Chondrocyte (in vitro differentiated cells): ENCODE data around the gene MOXD1. TPM values are rescaled to one million over a fixed set of nuclear protein-coding genes. Genes with fewer than 3 reads are reported as not detected.

Experiments used
- DNase-seq: peaks from one replicate; pipeline ENCODE4 v3.0.0; 2021; ENCODE audit warnings: mixed read lengths, low spot score
- H3K27ac Mint-ChIP-seq: one replicate; pipeline ENCODE4 v1.8.0; 2021; ENCODE audit warnings: mild to moderate bottlenecking, moderate library complexity, mixed read lengths; ENCODE audit not compliant: unreplicated experiment
- H3K27me3 Mint-ChIP-seq: 2 replicates; pipeline ENCODE4 v1.8.0; 2021; ENCODE audit warnings: low read depth, mixed read lengths
- H3K36me3 Mint-ChIP-seq: 2 replicates; pipeline ENCODE4 v1.8.0; 2021; ENCODE audit warnings: low read depth, mixed read lengths
- H3K4me1 Mint-ChIP-seq: 2 replicates; pipeline ENCODE4 v1.8.0; 2021; ENCODE audit warnings: low read depth, mild to moderate bottlenecking, mixed read lengths
- H3K4me3 Mint-ChIP-seq: one replicate; pipeline ENCODE4 v1.8.0; 2021; ENCODE audit warnings: mild to moderate bottlenecking, moderate library complexity, mixed read lengths; ENCODE audit not compliant: unreplicated experiment
- H3K9me3 Mint-ChIP-seq: 2 replicates; pipeline ENCODE4 v1.8.0; 2021; ENCODE audit warnings: low read depth, mixed read lengths
- CTCF ChIP-seq: fragments of 200-600 bp; sonication (generic); IDR thresholded peaks from 2 replicates; pipeline ENCODE4 v1.5.0; 2021; ENCODE audit warnings: antibody characterized with exemption, mild to moderate bottlenecking, moderate library complexity
- total RNA-seq: library from RNA; stranded (reverse); gene quantifications from 3 replicates; pipeline ENCODE4 v1.2.1, GENCODE V29; 2021

Gene MOXD1
- total RNA-seq, 1 donor from 2014 or later = 9.0 TPM

- Mint-ChIP-seq H3K4me1 (peaks cover 38% of the 10 kb centered on the region), H3K36me3 (no peaks in the 10 kb centered on the region), H3K4me3 (peak overlapping the region; percentile 72), H3K27me3 (no peaks in the 10 kb centered on the region), H3K9me3 (peaks cover 7% of the 10 kb centered on the region), H3K27ac (peak overlapping the region; percentile 8)
- no peak for DNase-seq
- no peak for TF ChIP-seq CTCF
Observed at GRCh38 chr6:132400555-132400882, 756 bp downstream of the MOXD1 start.

- Mint-ChIP-seq H3K9me3 (peaks cover 17% of the 10 kb centered on the region), H3K4me3 (peak overlapping the region; percentile 72), H3K4me1 (peaks cover 28% of the 10 kb centered on the region), H3K27ac (no peak overlapping the region), H3K36me3 (peaks cover 6% of the 10 kb centered on the region), H3K27me3 (no peaks in the 10 kb centered on the region)
- DNase-seq = no peak
- TF ChIP-seq CTCF = no peak
Observed at GRCh38 chr6:132399376-132400074, 1.8 kb downstream of the MOXD1 start.

GRCh38 chr6:132395015-132395597 is 6.2 kb downstream of the MOXD1 start:
- DNase-seq = no peak
- H3K4me3 Mint-ChIP-seq = no peak overlapping the region
- H3K4me1 Mint-ChIP-seq = peaks cover 21% of the 10 kb centered on the region
- H3K9me3 Mint-ChIP-seq = peaks cover 24% of the 10 kb centered on the region
- H3K36me3 Mint-ChIP-seq = peaks cover 13% of the 10 kb centered on the region
- H3K27me3 Mint-ChIP-seq = no peaks in the 10 kb centered on the region
- TF ChIP-seq CTCF = no peak
- H3K27ac Mint-ChIP-seq = no peak overlapping the region

- H3K9me3 Mint-ChIP-seq = peaks cover 24% of the 10 kb centered on the region
- H3K4me1 Mint-ChIP-seq = peaks cover 24% of the 10 kb centered on the region
- peak; percentile 58 for TF ChIP-seq CTCF
- no peak overlapping the region for H3K4me3 Mint-ChIP-seq
- H3K27ac Mint-ChIP-seq = no peak overlapping the region
- no peak for DNase-seq
- H3K27me3 Mint-ChIP-seq = no peaks in the 10 kb centered on the region
- peaks cover 13% of the 10 kb centered on the region for H3K36me3 Mint-ChIP-seq
Observed at GRCh38 chr6:132392792-132393191, 8.5 kb downstream of the MOXD1 start.

- peak overlapping the region; percentile 21 for H3K4me3 Mint-ChIP-seq
- H3K27me3 Mint-ChIP-seq = no peaks in the 10 kb centered on the region
- H3K4me1 Mint-ChIP-seq = peaks cover 24% of the 10 kb centered on the region
- H3K36me3 Mint-ChIP-seq = peaks cover 13% of the 10 kb centered on the region
- DNase-seq = no peak
- no peak for TF ChIP-seq CTCF
- H3K9me3 Mint-ChIP-seq = peaks cover 24% of the 10 kb centered on the region
- H3K27ac Mint-ChIP-seq = peak overlapping the region; percentile 57
Observed at GRCh38 chr6:132392270-132392646, 9.0 kb downstream of the MOXD1 start.
